Immature natural killer cell (primary cell): ENCODE results near the gene PTPRR. TPM values are rescaled to one million over a fixed set of nuclear protein-coding genes. Genes with fewer than 3 reads are reported as not detected.

Source experiments
- DNase-seq, 3 donors: peaks; one replicate each; pipeline ENCODE4 v3.0.0; 2022; ENCODE audit warnings: mixed read lengths in 1 of 3
- H3K27ac Mint-ChIP-seq, 6 donors: one replicate each; pipeline ENCODE4 v1.8.0; 2020; ENCODE audit warnings: mixed read lengths in 6 of 6, mild to moderate bottlenecking in 5 of 6, inconsistent platforms in 4 of 6, moderate library complexity in 3 of 6
- H3K27me3 Mint-ChIP-seq, 3 donors: one replicate each; pipeline ENCODE4 v1.8.0; 2020 to 2021; ENCODE audit warnings: low read depth in 3 of 3, mild to moderate bottlenecking in 3 of 3, mixed read lengths in 3 of 3, moderate library complexity in 3 of 3, inconsistent platforms in 1 of 3
- H3K36me3 Mint-ChIP-seq, 3 donors: one replicate each; pipeline ENCODE4 v1.8.0; 2020; ENCODE audit warnings: mixed read lengths in 3 of 3, inconsistent platforms in 2 of 3, mild to moderate bottlenecking in 2 of 3
- H3K4me1 Mint-ChIP-seq, 2 donors: one replicate each; pipeline ENCODE4 v1.8.0; 2020; ENCODE audit warnings: inconsistent platforms in 2 of 2, mild to moderate bottlenecking in 2 of 2, mixed read lengths in 2 of 2, moderate library complexity in 1 of 2
- H3K4me3 Mint-ChIP-seq, 5 donors: one replicate each; pipeline ENCODE4 v1.8.0; 2020; ENCODE audit warnings: mild to moderate bottlenecking in 5 of 5, mixed read lengths in 5 of 5, inconsistent platforms in 3 of 5, moderate library complexity in 3 of 5
- H3K9me3 Mint-ChIP-seq, 6 donors: one replicate each; pipeline ENCODE4 v1.8.0; 2020; ENCODE audit warnings: mild to moderate bottlenecking in 6 of 6, mixed read lengths in 6 of 6, inconsistent platforms in 4 of 6, moderate library complexity in 3 of 6
- polyA plus RNA-seq, 3 donors: library from polyadenylated mRNA; unstranded; fragments of 300-500 nt; fragmentation: Illumina TruSeq; gene quantifications; one replicate each; pipeline ENCODE4 v1.2.3, GENCODE V29; 2021

PTPRR gene
- polyA plus RNA-seq, 3 donors from 2014 or later = 2.7 to 7.8 (median 3.0) TPM

- Mint-ChIP-seq H3K27ac (peak overlapping the region in 4 of 6 donors; percentile 1 to 26 (median 19)), H3K9me3 (peaks cover 0 to 2% (median 0%) of the 10 kb centered on the region in 6 donors), H3K36me3 (no peaks in the 10 kb centered on the region), H3K27me3 (no peaks in the 10 kb centered on the region), H3K4me3 (no peak overlapping the region), H3K4me1 (peaks cover 10 to 13% of the 10 kb centered on the region in 2 donors)
- peak in 2 of 3 donors; percentile 7 to 13 for DNase-seq
Observed at GRCh38 chr12:70692681-70693288, 227.8 kb downstream of the PTPRR start.

- H3K9me3 Mint-ChIP-seq = peaks cover 0 to 2% (median 0%) of the 10 kb centered on the region in 6 donors
- no peak overlapping the region for H3K4me3 Mint-ChIP-seq
- no peak overlapping the region for H3K27ac Mint-ChIP-seq
Observed at GRCh38 chr12:70691018-70691672, 229.4 kb downstream of the PTPRR start.

GRCh38 chr12:70686907-70687306 is 233.6 kb downstream of the PTPRR start:
- Mint-ChIP-seq H3K4me1 (no peaks in the 10 kb centered on the region), H3K27me3 (peaks cover 0 to 3% (median 0%) of the 10 kb centered on the region in 3 donors), H3K9me3 (peaks cover 0 to 3% (median 0%) of the 10 kb centered on the region in 6 donors), H3K36me3 (no peaks in the 10 kb centered on the region), H3K27ac (no peak overlapping the region), H3K4me3 (no peak overlapping the region)
- DNase-seq = no peak

More at GRCh38 chr12:70691018-70691672, 229.4 kb downstream of the PTPRR start:
- Mint-ChIP-seq H3K27me3 (no peaks in the 10 kb centered on the region), H3K36me3 (no peaks in the 10 kb centered on the region), H3K4me1 (peaks cover 7 to 10% of the 10 kb centered on the region in 2 donors)
- DNase-seq = no peak

- Mint-ChIP-seq H3K27ac (no peak overlapping the region), H3K4me3 (no peak overlapping the region), H3K27me3 (peaks cover 0 to 5% (median 0%) of the 10 kb centered on the region in 3 donors), H3K9me3 (peaks cover 0 to 3% (median 0%) of the 10 kb centered on the region in 6 donors), H3K36me3 (no peaks in the 10 kb centered on the region), H3K4me1 (no peaks in the 10 kb centered on the region)
- DNase-seq = no peak
Observed at GRCh38 chr12:70686299-70686698, 234.2 kb downstream of the PTPRR start.

- H3K27me3 Mint-ChIP-seq = peaks cover 0 to 5% (median 0%) of the 10 kb centered on the region in 3 donors
- no peak overlapping the region for H3K27ac Mint-ChIP-seq
- peaks cover 0 to 1% (median 0%) of the 10 kb centered on the region in 6 donors for H3K9me3 Mint-ChIP-seq
- DNase-seq = no peak
- no peaks in the 10 kb centered on the region for H3K4me1 Mint-ChIP-seq
- peaks cover 0 to 5% (median 3%) of the 10 kb centered on the region in 3 donors for H3K36me3 Mint-ChIP-seq
- no peak overlapping the region for H3K4me3 Mint-ChIP-seq
Observed at GRCh38 chr12:70683976-70684375, 236.6 kb downstream of the PTPRR start.

- Mint-ChIP-seq H3K4me1 (no peaks in the 10 kb centered on the region), H3K27me3 (peaks cover 0 to 3% (median 3%) of the 10 kb centered on the region in 3 donors), H3K36me3 (peaks cover 0 to 9% (median 0%) of the 10 kb centered on the region in 3 donors)
Observed at GRCh38 chr12:70671698-70672097, 248.8 kb downstream of the PTPRR start.

GRCh38 chr12:70670948-70671347 is 249.6 kb downstream of the PTPRR start:
- no peak for DNase-seq
- no peak overlapping the region for H3K4me3 Mint-ChIP-seq
- peaks cover 0 to 3% (median 1%) of the 10 kb centered on the region in 3 donors for H3K27me3 Mint-ChIP-seq

More at GRCh38 chr12:70671698-70672097, 248.8 kb downstream of the PTPRR start:
- Mint-ChIP-seq H3K4me3 (no peak overlapping the region), H3K27ac (no peak overlapping the region), H3K9me3 (peaks cover 0 to 3% (median 0%) of the 10 kb centered on the region in 6 donors)
- DNase-seq = no peak

GRCh38 chr12:70667253-70667652 is 253.3 kb downstream of the PTPRR start:
- no peak overlapping the region for H3K4me3 Mint-ChIP-seq
- peaks cover 0 to 3% (median 0%) of the 10 kb centered on the region in 3 donors for H3K27me3 Mint-ChIP-seq
- DNase-seq = no peak
- H3K9me3 Mint-ChIP-seq = no peaks in the 10 kb centered on the region
- H3K27ac Mint-ChIP-seq = peak overlapping the region in 1 of 6 donors; percentile 6
- no peaks in the 10 kb centered on the region for H3K36me3 Mint-ChIP-seq
- H3K4me1 Mint-ChIP-seq = peaks cover 7 to 10% of the 10 kb centered on the region in 2 donors

More at GRCh38 chr12:70670948-70671347, 249.6 kb downstream of the PTPRR start:
- no peak overlapping the region for H3K27ac Mint-ChIP-seq
- peaks cover 0 to 2% (median 0%) of the 10 kb centered on the region in 6 donors for H3K9me3 Mint-ChIP-seq
- H3K4me1 Mint-ChIP-seq = no peaks in the 10 kb centered on the region
- peaks cover 0 to 6% (median 0%) of the 10 kb centered on the region in 3 donors for H3K36me3 Mint-ChIP-seq

- no peak overlapping the region for H3K4me3 Mint-ChIP-seq
- H3K9me3 Mint-ChIP-seq = no peaks in the 10 kb centered on the region
- peaks cover 15 to 19% of the 10 kb centered on the region in 2 donors for H3K4me1 Mint-ChIP-seq
- no peak overlapping the region for H3K27ac Mint-ChIP-seq
- no peaks in the 10 kb centered on the region for H3K36me3 Mint-ChIP-seq
- no peak for DNase-seq
- H3K27me3 Mint-ChIP-seq = peaks cover 0 to 3% (median 0%) of the 10 kb centered on the region in 3 donors
Observed at GRCh38 chr12:70666364-70666763, 254.2 kb downstream of the PTPRR start.

GRCh38 chr12:70664465-70664881 is 256.1 kb downstream of the PTPRR start:
- DNase-seq = no peak
- Mint-ChIP-seq H3K27me3 (peaks cover 0 to 3% (median 3%) of the 10 kb centered on the region in 3 donors), H3K27ac (peak overlapping the region in 4 of 6 donors; percentile 34 to 54 (median 41)), H3K4me3 (no peak overlapping the region), H3K36me3 (peaks cover 0 to 6% (median 0%) of the 10 kb centered on the region in 3 donors), H3K9me3 (no peaks in the 10 kb centered on the region), H3K4me1 (peaks cover 28 to 33% of the 10 kb centered on the region in 2 donors)

- no peaks in the 10 kb centered on the region for H3K9me3 Mint-ChIP-seq
- H3K36me3 Mint-ChIP-seq = peaks cover 0 to 6% (median 0%) of the 10 kb centered on the region in 3 donors
- peaks cover 0 to 3% (median 3%) of the 10 kb centered on the region in 3 donors for H3K27me3 Mint-ChIP-seq
- H3K27ac Mint-ChIP-seq = peak overlapping the region in 2 of 6 donors; percentile 25 to 51
- no peak for DNase-seq
- peaks cover 34 to 39% of the 10 kb centered on the region in 2 donors for H3K4me1 Mint-ChIP-seq
- no peak overlapping the region for H3K4me3 Mint-ChIP-seq
Observed at GRCh38 chr12:70663838-70664237, 256.7 kb downstream of the PTPRR start.

- peak overlapping the region; percentile 44 to 82 (median 54) for H3K4me3 Mint-ChIP-seq
- H3K36me3 Mint-ChIP-seq = peaks cover 3 to 6% (median 4%) of the 10 kb centered on the region in 3 donors
- H3K27ac Mint-ChIP-seq = peak overlapping the region; percentile 54 to 93 (median 78)
- no peaks in the 10 kb centered on the region for H3K9me3 Mint-ChIP-seq
- peaks cover 36 to 44% of the 10 kb centered on the region in 2 donors for H3K4me1 Mint-ChIP-seq
- H3K27me3 Mint-ChIP-seq = peaks cover 0 to 3% (median 0%) of the 10 kb centered on the region in 3 donors
- DNase-seq = peak in 2 of 3 donors; percentile 5 to 12
Observed at GRCh38 chr12:70661466-70662161, 258.9 kb downstream of the PTPRR start.

GRCh38 chr12:70660620-70661219 is 259.8 kb downstream of the PTPRR start:
- Mint-ChIP-seq H3K27me3 (peaks cover 0 to 3% (median 0%) of the 10 kb centered on the region in 3 donors), H3K4me3 (peak overlapping the region; percentile 68 to 78 (median 74)), H3K4me1 (peaks cover 36 to 44% of the 10 kb centered on the region in 2 donors), H3K27ac (peak overlapping the region; percentile 75 to 93 (median 91)), H3K36me3 (peaks cover 3 to 6% (median 4%) of the 10 kb centered on the region in 3 donors), H3K9me3 (no peaks in the 10 kb centered on the region)
- DNase-seq = peak; percentile 55 to 63 (median 60)
